Right atrium auricular region (tissue), 2 donors: ENCODE results near the gene ARHGEF38. TPM values are rescaled to one million over a fixed set of nuclear protein-coding genes. Genes with fewer than 3 reads are reported as not detected.

Experiments
- DNase-seq: peaks from one replicate; pipeline ENCODE4 v3.0.0-alpha.2; 2019; ENCODE audit warnings: low spot score
- H3K27ac ChIP-seq, 2 donors: fragments of 200-600 bp; sonication (generic); 1 replicate in 1 of 2; 2 replicates in 1 of 2; pipeline ENCODE4 v1.5.1; 2016 to 2019
- H3K27me3 ChIP-seq, 2 donors: fragments of 200-600 bp; sonication (generic); one replicate each; pipeline versions ENCODE4 v1.5.1 to v1.6.0; 2017 to 2019
- H3K36me3 ChIP-seq: fragments of 200-600 bp; sonication (generic); one replicate; pipeline ENCODE4 v1.5.1; 2016
- H3K4me1 ChIP-seq, 2 donors: fragments of 200-600 bp; sonication (generic); one replicate each; pipeline versions ENCODE4 v1.5.1 to v1.6.0; 2017 to 2019
- H3K4me3 ChIP-seq, 2 donors: fragments of 200-600 bp; sonication (generic); 1 replicate in 1 of 2; 2 replicates in 1 of 2; pipeline ENCODE4 v1.5.1; 2017 to 2019; ENCODE audit warnings: mild to moderate bottlenecking in 1 of 2, moderate library complexity in 1 of 2
- H3K9me3 ChIP-seq, 2 donors: fragments of 200-600 bp; sonication (generic); one replicate each; pipeline ENCODE4 v1.5.1; 2019
- CTCF ChIP-seq, 2 donors: fragments of 200-600 bp; sonication (generic); IDR thresholded peaks; one replicate each; pipeline ENCODE4 v1.5.1; 2019; ENCODE audit warnings: antibody characterized with exemption in 2 of 2
- total RNA-seq, 2 donors: library from RNA; depleted of rRNA; stranded (reverse); fragments of >200 nt; gene quantifications; one replicate each; pipeline ENCODE4 v1.1.0, GENCODE V29; 2016

The ARHGEF38 gene
- total RNA-seq, 2 donors from 2014 or later: not detected

- no peaks in the 10 kb centered on the region for H3K4me1 ChIP-seq
- no peak for DNase-seq
- H3K27me3 ChIP-seq: no peaks in the 10 kb centered on the region
- H3K9me3 ChIP-seq: no peaks in the 10 kb centered on the region
- no peak overlapping the region for H3K4me3 ChIP-seq
- no peak overlapping the region for H3K27ac ChIP-seq
- no peak for TF ChIP-seq CTCF (IDR thresholded peaks at IDR 0.05)
- no peaks in the 10 kb centered on the region for H3K36me3 ChIP-seq
Observed at GRCh38 chr4:105613306-105613705, 60.9 kb downstream of the ARHGEF38 start.

- DNase-seq: peak; percentile 64
- H3K9me3 ChIP-seq: no peaks in the 10 kb centered on the region
- peaks cover 0 to 13% of the 10 kb centered on the region in 2 donors for H3K4me1 ChIP-seq
- no peaks in the 10 kb centered on the region for H3K27me3 ChIP-seq
- no peaks in the 10 kb centered on the region for H3K36me3 ChIP-seq
- TF ChIP-seq CTCF (IDR thresholded peaks at IDR 0.05): no peak
- no peak overlapping the region for H3K27ac ChIP-seq
- H3K4me3 ChIP-seq: no peak overlapping the region
Observed at GRCh38 chr4:105619188-105619931, 66.9 kb downstream of the ARHGEF38 start.

GRCh38 chr4:105620640-105621323 lies 68.4 kb downstream of the ARHGEF38 start:
- no peaks in the 10 kb centered on the region for H3K27me3 ChIP-seq
- peaks cover 0 to 13% of the 10 kb centered on the region in 2 donors for H3K4me1 ChIP-seq
- no peaks in the 10 kb centered on the region for H3K9me3 ChIP-seq
- no peak overlapping the region for H3K27ac ChIP-seq
- no peaks in the 10 kb centered on the region for H3K36me3 ChIP-seq
- TF ChIP-seq CTCF (IDR thresholded peaks at IDR 0.05): no peak
- no peak overlapping the region for H3K4me3 ChIP-seq
- DNase-seq: no peak

- H3K36me3 ChIP-seq: no peaks in the 10 kb centered on the region
- H3K9me3 ChIP-seq: no peaks in the 10 kb centered on the region
- no peak overlapping the region for H3K27ac ChIP-seq
- no peak for DNase-seq
- peaks cover 0 to 13% of the 10 kb centered on the region in 2 donors for H3K4me1 ChIP-seq
- no peaks in the 10 kb centered on the region for H3K27me3 ChIP-seq
- no peak overlapping the region for H3K4me3 ChIP-seq
- TF ChIP-seq CTCF (IDR thresholded peaks at IDR 0.05): no peak
Observed at GRCh38 chr4:105622269-105622668, 69.8 kb downstream of the ARHGEF38 start.

- no peak overlapping the region for H3K27ac ChIP-seq
- no peaks in the 10 kb centered on the region for H3K36me3 ChIP-seq
- H3K27me3 ChIP-seq: no peaks in the 10 kb centered on the region
- no peaks in the 10 kb centered on the region for H3K9me3 ChIP-seq
- no peak for DNase-seq
- peaks cover 0 to 13% of the 10 kb centered on the region in 2 donors for H3K4me1 ChIP-seq
- no peak for TF ChIP-seq CTCF (IDR thresholded peaks at IDR 0.05)
- H3K4me3 ChIP-seq: no peak overlapping the region
Observed at GRCh38 chr4:105623099-105623498, 70.7 kb downstream of the ARHGEF38 start.
